GM19455 (cell line): ENCODE measurements around the gene PHTF2.

Experiments
- ATAC-seq: cut with Tn5 transposase; IDR thresholded peaks from one replicate; pipeline ENCODE4 v1.9.1; 2021; ENCODE audit not compliant: unreplicated experiment

Gene PHTF2

GRCh38 chr7:77791956-77792355 lies 6.6 kb upstream of the PHTF2 start:
- ATAC-seq: no peak

GRCh38 chr7:77794000-77794399 lies 4.6 kb upstream of the PHTF2 start:
- no peak for ATAC-seq

GRCh38 chr7:77796109-77796508 lies 2.5 kb upstream of the PHTF2 start:
- no peak for ATAC-seq

GRCh38 chr7:77796960-77797359 lies 1.6 kb upstream of the PHTF2 start:
- ATAC-seq: no peak

GRCh38 chr7:77797734-77798393 lies 709 bp upstream of the PHTF2 start:
- peak; percentile 38 for ATAC-seq

- peak; percentile 4 for ATAC-seq
Measured at GRCh38 chr7:77799078-77799964, 748 bp downstream of the PHTF2 start.

GRCh38 chr7:77800158-77800557 lies 1.6 kb downstream of the PHTF2 start:
- no peak for ATAC-seq

- no peak for ATAC-seq
Measured at GRCh38 chr7:77800730-77801129, 2.2 kb downstream of the PHTF2 start.

- no peak for ATAC-seq
Measured at GRCh38 chr7:77802557-77803405, 4.2 kb downstream of the PHTF2 start.

GRCh38 chr7:77806425-77806824 lies 7.9 kb downstream of the PHTF2 start:
- ATAC-seq: no peak

- no peak for ATAC-seq
Measured at GRCh38 chr7:77808517-77808916, 9.9 kb downstream of the PHTF2 start.

- no peak for ATAC-seq
Measured at GRCh38 chr7:77811516-77812289, 13.1 kb downstream of the PHTF2 start.

GRCh38 chr7:77812290-77812685 lies 13.7 kb downstream of the PHTF2 start:
- ATAC-seq: no peak

- no peak for ATAC-seq
Measured at GRCh38 chr7:77813180-77813579, 14.6 kb downstream of the PHTF2 start.

- ATAC-seq: no peak
Measured at GRCh38 chr7:77819021-77819420, 20.4 kb downstream of the PHTF2 start.

GRCh38 chr7:77820967-77821366 lies 22.4 kb downstream of the PHTF2 start:
- no peak for ATAC-seq

- ATAC-seq: no peak
Measured at GRCh38 chr7:77822269-77822668, 23.7 kb downstream of the PHTF2 start.

- ATAC-seq: no peak
Measured at GRCh38 chr7:77823787-77824186, 25.2 kb downstream of the PHTF2 start.

- no peak for ATAC-seq
Measured at GRCh38 chr7:77824636-77825035, 26.1 kb downstream of the PHTF2 start.

GRCh38 chr7:77825131-77825530 lies 26.6 kb downstream of the PHTF2 start:
- ATAC-seq: no peak

GRCh38 chr7:77826300-77826699 lies 27.7 kb downstream of the PHTF2 start:
- no peak for ATAC-seq
